Measurements from ENCODE around the gene NUP42.
A peak's percentile ranks its signal among the peaks of the same experiment; 100 is the strongest.

NUP42 gene

GRCh38 chr7:23242935-23243334 is 61.1 kb downstream of the NUP42 start:
- DNase-seq (ENCODE audit: low read depth), result no peak
- no peak overlapping the region for H3K4me3 ChIP-seq (ENCODE audit: low read depth, low read length)
- TF ChIP-seq CTCF (conservative IDR thresholded peaks at IDR 0.05; ENCODE audit: low read depth, low read length), result no peak

GRCh38 chr7:23246555-23246954 is 64.7 kb downstream of the NUP42 start, which contains the start of gene GPNMB:
TSS of gene GPNMB (plus strand) at chr7:23246775. CDS start at chr7:23246858, 83 bp downstream.
- TF ChIP-seq CTCF (conservative IDR thresholded peaks at IDR 0.05; ENCODE audit: low read depth, low read length), result no peak
- H3K4me3 ChIP-seq (ENCODE audit: low read depth, low read length), result peak within 1 kb of the TSS; percentile 62
- peak; percentile 92 for DNase-seq (ENCODE audit: low read depth)

- H3K4me3 ChIP-seq (ENCODE audit: low read depth, low read length), result peak overlapping the region; percentile 62
- TF ChIP-seq CTCF (conservative IDR thresholded peaks at IDR 0.05; ENCODE audit: low read depth, low read length), result no peak
These were observed 65.3 kb downstream of the NUP42 start for GRCh38 chr7:23247046-23247602.

GRCh38 chr7:23247603-23248335 is 65.9 kb downstream of the NUP42 start:
- no peak for TF ChIP-seq CTCF (conservative IDR thresholded peaks at IDR 0.05; ENCODE audit: low read depth, low read length)
- peak overlapping the region; percentile 62 for H3K4me3 ChIP-seq (ENCODE audit: low read depth, low read length)
- peak; percentile 17 for DNase-seq (ENCODE audit: low read depth)

More at GRCh38 chr7:23247046-23247602, 65.3 kb downstream of the NUP42 start:
- peak; percentile 31 for DNase-seq (ENCODE audit: low read depth)

- no peak overlapping the region for H3K4me3 ChIP-seq (ENCODE audit: low read depth, low read length)
- TF ChIP-seq CTCF (conservative IDR thresholded peaks at IDR 0.05; ENCODE audit: low read depth, low read length), result no peak
- DNase-seq (ENCODE audit: low read depth), result peak; percentile 24
These were observed 67.6 kb downstream of the NUP42 start for GRCh38 chr7:23249486-23249885.

Data from choroid plexus epithelial cell (primary cell).